NCI-H1105 treated with DMSO at 0.1 percent for 48 hours (cell line): ENCODE data around the gene CATSPERE.
"Not testable (repeated sequence)": the region's sequence is repeated elsewhere in the genome, so short reads cannot be mapped to it uniquely, and the experiment has no call there.

ENCODE experiments used
- DNase-seq: peaks from one replicate; lab custom pipeline; 2025; lab: John Stamatoyannopoulos, UW

Gene CATSPERE

GRCh38 chr1:244664353-244664752 lies 203.3 kb downstream of the CATSPERE start:
- no peak for DNase-seq

GRCh38 chr1:244665771-244666217 lies 204.7 kb downstream of the CATSPERE start:
- no peak for DNase-seq

GRCh38 chr1:244666672-244667418 lies 205.8 kb downstream of the CATSPERE start:
- DNase-seq: not testable (repeated sequence)

GRCh38 chr1:244667797-244668196 lies 206.7 kb downstream of the CATSPERE start:
- no peak for DNase-seq

GRCh38 chr1:244672946-244673682 lies 212.0 kb downstream of the CATSPERE start:
- DNase-seq: no peak

- DNase-seq: no peak
These were observed 213.4 kb downstream of the CATSPERE start for GRCh38 chr1:244674446-244674845.

GRCh38 chr1:244675167-244675566 lies 214.1 kb downstream of the CATSPERE start:
- no peak for DNase-seq

- DNase-seq: no peak
These were observed 217.6 kb downstream of the CATSPERE start for GRCh38 chr1:244678697-244679096.

GRCh38 chr1:244680667-244681066 lies 219.6 kb downstream of the CATSPERE start:
- no peak for DNase-seq

GRCh38 chr1:244682087-244682486 lies 221.0 kb downstream of the CATSPERE start:
- not testable (repeated sequence) for DNase-seq
